H1 (cell line): ENCODE results near the gene RNF31.

Source experiments
- EZH2 ChIP-seq: fragments of 200-600 bp; sonication (generic); IDR thresholded peaks from 2 replicates; pipeline ENCODE4 v1.7.1; 2012; ENCODE audit warnings: low read depth, mild to moderate bottlenecking, moderate library complexity, low read length, inconsistent platforms; ENCODE audit not compliant: severe bottlenecking
- HDAC2 ChIP-seq, 2 experiments: fragments of 300-600 bp in 1 of 2; sonication (generic) in 1 of 2; IDR thresholded peaks; 2 replicates each; pipeline ENCODE4 v1.6.1; 2011 to 2012; ENCODE audit warnings: low read depth in 2 of 2, low read length in 2 of 2, mild to moderate bottlenecking in 2 of 2, moderate library complexity in 2 of 2, borderline replicate concordance in 1 of 2, inconsistent platforms in 1 of 2
- SIN3A ChIP-seq, 2 experiments: IDR thresholded peaks in 1 of 2; conservative IDR thresholded peaks in 1 of 2; 2 replicates each; pipeline ENCODE4 v1.6.1; 2011 to 2012; ENCODE audit warnings: low read length in 2 of 2, improper control_type of control experiment in 1 of 2, low read depth in 1 of 2, mild to moderate bottlenecking in 1 of 2
- TF ChIP-seq, protein P1 (sequence below): IDR thresholded peaks from 2 replicates; pipeline ENCODE4 v1.6.1; 2011; ENCODE audit warnings: low read length, improper control_type of control experiment
- TF ChIP-seq, protein P2 (sequence below), 3 experiments: IDR thresholded peaks; 1 replicate in 2 of 3; 2 replicates in 1 of 3; pipeline versions ENCODE4 v1.5.1 to v1.6.1; 2011; ENCODE audit warnings: low read length in 3 of 3, mild to moderate bottlenecking in 3 of 3, inconsistent platforms in 2 of 3, low read depth in 1 of 3, moderate library complexity in 1 of 3; ENCODE audit not compliant: insufficient read depth in 1 of 3; ENCODE audit errors: control extremely low read depth in 1 of 3
- TF ChIP-seq, protein P3 (sequence below): IDR thresholded peaks from 2 replicates; pipeline ENCODE4 v1.6.1; 2012; ENCODE audit warnings: inconsistent platforms

DNA sequence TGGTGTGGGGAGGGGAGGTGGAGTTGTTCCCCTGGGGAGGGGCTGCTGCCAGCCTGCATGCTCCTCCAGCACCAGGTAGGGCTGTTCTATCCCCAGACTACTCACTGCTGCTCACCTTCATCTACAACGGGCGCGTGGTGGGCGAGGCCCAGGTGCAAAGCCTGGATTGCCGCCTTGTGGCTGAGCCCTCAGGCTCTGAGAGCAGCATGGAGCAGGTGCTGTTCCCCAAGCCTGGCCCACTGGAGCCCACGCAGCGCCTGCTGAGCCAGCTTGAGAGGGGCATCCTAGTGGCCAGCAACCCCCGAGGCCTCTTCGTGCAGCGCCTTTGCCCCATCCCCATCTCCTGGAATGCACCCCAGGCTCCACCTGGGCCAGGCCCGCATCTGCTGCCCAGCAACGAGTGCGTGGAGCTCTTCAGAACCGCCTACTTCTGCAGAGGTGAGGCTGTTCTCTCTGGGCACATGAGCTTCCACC lies 17.3 kb downstream of the RNF31 start:
- TF ChIP-seq SIN3A (conservative IDR thresholded peaks at IDR 0.05 in 1 of 2, IDR thresholded peaks at IDR 0.05 in 1 of 2; ENCODE audit: low read depth in 1 of 2, low read length in 2 of 2): no peak
- TF ChIP-seq HDAC2 (IDR thresholded peaks at IDR 0.05; ENCODE audit: borderline replicate concordance in 1 of 2, low read depth in 2 of 2, low read length in 2 of 2): no peak
- TF ChIP-seq, protein P1, sequence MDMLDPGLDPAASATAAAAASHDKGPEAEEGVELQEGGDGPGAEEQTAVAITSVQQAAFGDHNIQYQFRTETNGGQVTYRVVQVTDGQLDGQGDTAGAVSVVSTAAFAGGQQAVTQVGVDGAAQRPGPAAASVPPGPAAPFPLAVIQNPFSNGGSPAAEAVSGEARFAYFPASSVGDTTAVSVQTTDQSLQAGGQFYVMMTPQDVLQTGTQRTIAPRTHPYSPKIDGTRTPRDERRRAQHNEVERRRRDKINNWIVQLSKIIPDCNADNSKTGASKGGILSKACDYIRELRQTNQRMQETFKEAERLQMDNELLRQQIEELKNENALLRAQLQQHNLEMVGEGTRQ: no peak
- no peak for TF ChIP-seq EZH2
- TF ChIP-seq, protein P2, sequence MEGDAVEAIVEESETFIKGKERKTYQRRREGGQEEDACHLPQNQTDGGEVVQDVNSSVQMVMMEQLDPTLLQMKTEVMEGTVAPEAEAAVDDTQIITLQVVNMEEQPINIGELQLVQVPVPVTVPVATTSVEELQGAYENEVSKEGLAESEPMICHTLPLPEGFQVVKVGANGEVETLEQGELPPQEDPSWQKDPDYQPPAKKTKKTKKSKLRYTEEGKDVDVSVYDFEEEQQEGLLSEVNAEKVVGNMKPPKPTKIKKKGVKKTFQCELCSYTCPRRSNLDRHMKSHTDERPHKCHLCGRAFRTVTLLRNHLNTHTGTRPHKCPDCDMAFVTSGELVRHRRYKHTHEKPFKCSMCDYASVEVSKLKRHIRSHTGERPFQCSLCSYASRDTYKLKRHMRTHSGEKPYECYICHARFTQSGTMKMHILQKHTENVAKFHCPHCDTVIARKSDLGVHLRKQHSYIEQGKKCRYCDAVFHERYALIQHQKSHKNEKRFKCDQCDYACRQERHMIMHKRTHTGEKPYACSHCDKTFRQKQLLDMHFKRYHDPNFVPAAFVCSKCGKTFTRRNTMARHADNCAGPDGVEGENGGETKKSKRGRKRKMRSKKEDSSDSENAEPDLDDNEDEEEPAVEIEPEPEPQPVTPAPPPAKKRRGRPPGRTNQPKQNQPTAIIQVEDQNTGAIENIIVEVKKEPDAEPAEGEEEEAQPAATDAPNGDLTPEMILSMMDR (IDR thresholded peaks at IDR 0.05; ENCODE audit: control extremely low read depth in 1 of 3, insufficient read depth in 1 of 3, low read depth in 1 of 3, low read length in 3 of 3): no peak
- TF ChIP-seq, protein P3, sequence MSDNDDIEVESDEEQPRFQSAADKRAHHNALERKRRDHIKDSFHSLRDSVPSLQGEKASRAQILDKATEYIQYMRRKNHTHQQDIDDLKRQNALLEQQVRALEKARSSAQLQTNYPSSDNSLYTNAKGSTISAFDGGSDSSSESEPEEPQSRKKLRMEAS: no peak
